DMS153 (cell line): Measurements from ENCODE around the gene PLEKHA4.
A peak's percentile ranks its signal among the peaks of the same experiment; 100 is the strongest.
"Not testable (repeated sequence)": the region's sequence is repeated elsewhere in the genome, so short reads cannot be mapped to it uniquely, and the experiment has no call there.

Source experiments
- DNase-seq: peaks from one replicate; lab custom pipeline; 2025; lab: John Stamatoyannopoulos, UW

PLEKHA4 gene

GRCh38 chr19:48889496-48889895 is 21.1 kb upstream of the PLEKHA4 start:
- not testable (repeated sequence) for DNase-seq

GRCh38 chr19:48887861-48888612 is 19.6 kb upstream of the PLEKHA4 start:
- no peak for DNase-seq

- no peak for DNase-seq
Measured at GRCh38 chr19:48883726-48884125, 15.3 kb upstream of the PLEKHA4 start.

- no peak for DNase-seq
Measured at GRCh38 chr19:48881741-48882657, 13.6 kb upstream of the PLEKHA4 start.

GRCh38 chr19:48879696-48880095 is 11.3 kb upstream of the PLEKHA4 start:
- not testable (repeated sequence) for DNase-seq

- no peak for DNase-seq
Measured at GRCh38 chr19:48879025-48879637, 10.7 kb upstream of the PLEKHA4 start.

- no peak for DNase-seq
Measured at GRCh38 chr19:48878196-48879024, 10.0 kb upstream of the PLEKHA4 start.

- no peak for DNase-seq
Measured at GRCh38 chr19:48877855-48878195, 9.4 kb upstream of the PLEKHA4 start.

GRCh38 chr19:48876043-48876981 is 7.9 kb upstream of the PLEKHA4 start:
- not testable (repeated sequence) for DNase-seq

GRCh38 chr19:48874303-48875135 is 6.1 kb upstream of the PLEKHA4 start:
- no peak for DNase-seq

GRCh38 chr19:48873476-48874302 is 5.3 kb upstream of the PLEKHA4 start:
- DNase-seq, result no peak

GRCh38 chr19:48872884-48873475 is 4.6 kb upstream of the PLEKHA4 start:
- DNase-seq, result peak; percentile 56

- DNase-seq, result peak; percentile 97
Measured at GRCh38 chr19:48872182-48872883, 3.9 kb upstream of the PLEKHA4 start, which contains the start of gene PPP1R15A. Gene PPP1R15A, plus strand, starts transcription at chr19:48872421. Its CDS starts 813 bp downstream, at chr19:48873234.

GRCh38 chr19:48871471-48872181 is 3.2 kb upstream of the PLEKHA4 start:
- DNase-seq, result not testable (repeated sequence)

- DNase-seq, result no peak
Measured at GRCh38 chr19:48870048-48870447, 1.6 kb upstream of the PLEKHA4 start.

- no peak for DNase-seq
Measured at GRCh38 chr19:48867746-48868113, 687 bp downstream of the PLEKHA4 start.

GRCh38 chr19:48867123-48867745 is 1.2 kb downstream of the PLEKHA4 start:
- no peak for DNase-seq
